AG09319 (cell line): ENCODE results near the gene HELB.
A peak's percentile ranks its signal among the peaks of the same experiment; 100 is the strongest.

Experiments
- DNase-seq: peaks from one replicate; pipeline ENCODE4 v3.0.0-alpha.2; 2010; ENCODE audit warnings: low read depth; ENCODE audit errors: extremely low read depth
- CTCF ChIP-seq: IDR thresholded peaks from 2 replicates; pipeline ENCODE4 v1.5.1; 2011; ENCODE audit warnings: low read depth, mild to moderate bottlenecking, inconsistent platforms, low read length, moderate library complexity

Gene HELB

DNA sequence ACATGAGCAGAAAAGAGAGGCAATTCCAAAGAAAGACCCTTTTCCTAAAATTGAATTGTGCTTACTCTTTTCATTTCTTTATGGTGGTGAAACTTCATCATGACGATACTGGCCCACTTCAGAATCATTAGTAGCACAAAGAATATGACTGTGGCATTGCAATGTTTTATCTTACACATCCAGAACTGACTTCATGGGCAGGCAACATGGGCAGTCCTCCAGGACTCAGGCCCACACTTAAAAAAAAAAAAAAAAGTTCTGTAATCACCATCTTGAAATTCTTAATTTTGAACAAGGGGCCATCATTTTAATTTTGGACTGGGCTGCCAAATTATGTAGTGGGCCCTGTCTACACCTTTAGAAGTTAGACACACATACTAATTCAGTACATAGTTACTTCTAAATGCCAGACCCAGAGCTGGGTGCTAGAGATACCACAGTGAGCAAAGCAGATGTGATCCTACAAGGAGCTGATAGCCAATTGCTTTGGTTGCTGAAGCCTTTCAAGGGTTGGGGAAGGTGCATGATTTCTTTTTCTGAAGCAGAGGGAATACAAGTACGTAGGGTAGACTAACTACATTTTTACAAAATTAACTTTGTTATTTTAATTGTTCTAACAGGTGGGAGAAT, 35.2 kb downstream of the HELB start:
- TF ChIP-seq CTCF, result no peak
- no peak for DNase-seq

DNA sequence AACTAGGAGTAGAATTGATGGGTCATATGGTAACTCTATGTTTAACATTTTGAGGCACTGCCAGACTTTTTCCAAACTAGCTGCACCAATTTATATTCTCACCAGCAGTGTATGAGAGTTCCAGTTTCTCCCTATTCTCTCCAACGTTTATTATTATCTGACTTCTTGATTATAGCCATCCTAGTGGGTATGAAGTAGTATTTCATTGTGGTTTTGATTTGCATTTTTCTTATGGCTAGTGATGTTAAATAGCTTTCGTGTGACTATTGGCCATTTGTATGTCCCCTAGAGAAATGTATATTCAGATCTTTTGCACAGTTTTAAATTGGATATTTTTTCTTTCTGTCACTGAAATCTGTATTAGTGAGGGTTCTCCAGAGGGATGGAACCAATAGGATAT, 37.8 kb downstream of the HELB start:
- no peak for DNase-seq
- TF ChIP-seq CTCF, result no peak

DNA sequence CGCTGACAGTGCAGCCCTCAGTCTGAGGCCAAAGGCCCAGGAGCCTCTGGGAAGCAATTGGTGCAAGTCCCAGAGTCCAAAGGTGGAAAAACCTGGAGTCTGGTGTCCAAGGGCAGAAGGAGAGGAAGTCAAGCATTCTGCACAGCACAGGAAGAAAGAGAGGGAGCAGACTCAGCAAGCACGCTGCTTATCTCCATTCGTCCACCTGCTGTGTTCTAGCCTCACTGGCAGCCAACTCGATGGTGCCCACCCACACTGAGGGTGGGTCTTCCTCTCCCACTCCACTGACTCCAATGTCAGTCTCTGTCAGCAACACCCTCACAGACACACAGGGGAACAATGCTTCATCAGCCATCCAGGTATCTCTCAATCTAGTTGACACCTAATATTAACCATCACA, 38.8 kb downstream of the HELB start:
- no peak for TF ChIP-seq CTCF
- no peak for DNase-seq

DNA sequence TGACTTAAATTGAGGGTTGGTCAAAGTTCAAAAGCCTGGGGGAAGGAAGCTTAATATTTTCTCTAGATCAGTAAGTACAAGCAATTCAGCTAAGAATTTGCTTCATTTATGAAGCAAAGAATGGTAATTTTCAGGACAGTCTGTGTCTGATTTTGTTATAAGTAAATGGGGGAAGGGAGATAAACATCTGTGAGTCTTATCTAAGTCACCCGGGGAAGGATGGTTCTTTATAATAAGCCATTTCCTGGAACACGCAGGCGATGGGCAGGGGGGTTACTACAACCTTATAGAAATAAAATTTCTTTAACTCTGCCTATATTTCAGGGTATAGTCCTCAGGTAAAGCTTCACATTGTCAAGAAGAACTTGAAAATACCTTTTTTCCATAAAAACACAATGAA, 42.9 kb downstream of the HELB start:
- no peak for DNase-seq
- no peak for TF ChIP-seq CTCF

DNA sequence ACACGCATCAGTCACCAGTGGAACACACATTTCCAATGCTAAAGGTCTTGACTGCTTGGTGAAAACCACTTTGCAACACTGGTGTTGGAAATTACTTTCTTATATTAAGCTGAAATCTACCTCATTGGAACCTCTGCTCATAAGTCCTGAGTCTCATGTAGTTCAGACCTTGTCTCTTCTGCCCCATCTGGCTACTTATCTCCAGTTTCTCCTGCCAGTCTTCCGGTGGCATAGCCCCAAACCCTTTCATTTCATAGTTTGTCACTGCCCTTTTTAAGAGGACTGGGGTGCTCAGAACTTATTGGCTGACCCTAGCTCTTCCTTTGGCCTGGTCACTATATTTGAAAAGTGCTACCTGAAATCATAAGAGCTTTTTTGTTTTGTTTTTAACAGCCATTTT, 43.7 kb downstream of the HELB start:
- no peak for TF ChIP-seq CTCF
- no peak for DNase-seq

DNA sequence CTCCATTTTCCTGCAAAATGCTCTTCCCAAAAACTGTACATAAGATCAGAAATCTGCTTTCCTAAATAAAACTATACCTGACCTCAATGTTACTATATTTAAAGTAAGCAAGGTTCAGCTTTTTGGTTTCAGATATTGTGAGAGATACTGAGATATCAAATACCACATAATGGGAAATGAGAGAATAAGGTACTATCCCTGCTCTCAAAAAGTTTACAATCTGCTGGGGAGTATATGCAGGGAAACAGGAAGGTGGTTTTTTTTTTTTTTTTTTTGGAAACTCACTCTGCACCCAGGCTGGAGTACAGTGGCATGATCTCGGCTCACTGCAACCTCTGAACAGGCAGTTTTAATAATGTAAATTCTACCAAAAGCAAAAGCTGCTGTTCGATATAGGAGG, 49.0 kb downstream of the HELB start:
- DNase-seq, result no peak
- TF ChIP-seq CTCF, result no peak

DNA sequence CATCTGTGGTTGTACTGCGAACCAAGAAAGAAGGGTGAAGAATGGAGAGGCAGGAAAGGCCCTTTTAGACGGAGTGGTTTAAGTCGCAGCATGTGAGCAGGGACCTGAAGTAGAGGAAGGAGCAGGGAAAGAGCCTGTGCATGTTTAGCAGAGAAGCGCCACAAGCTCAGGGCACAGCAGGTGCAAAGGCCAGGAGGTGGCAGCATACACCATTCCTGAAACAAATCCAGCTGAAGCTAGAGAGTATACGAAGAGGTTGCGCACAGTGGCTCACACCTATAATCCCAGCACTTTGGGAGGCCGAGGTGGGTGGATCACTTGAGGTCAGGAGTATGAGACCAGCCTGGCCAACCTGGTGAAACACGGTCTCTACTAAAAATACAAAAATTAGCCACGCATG, 49.9 kb downstream of the HELB start:
- no peak for DNase-seq
- TF ChIP-seq CTCF, result peak; percentile 33
